Glomerular visceral epithelial cell (primary cell): Measurements from ENCODE around the gene SMG9.

Experiments used
- DNase-seq: peaks from one replicate; pipeline ENCODE4 v3.0.0-alpha.2; 2016; ENCODE audit errors: extremely low spot score

Gene SMG9

DNA sequence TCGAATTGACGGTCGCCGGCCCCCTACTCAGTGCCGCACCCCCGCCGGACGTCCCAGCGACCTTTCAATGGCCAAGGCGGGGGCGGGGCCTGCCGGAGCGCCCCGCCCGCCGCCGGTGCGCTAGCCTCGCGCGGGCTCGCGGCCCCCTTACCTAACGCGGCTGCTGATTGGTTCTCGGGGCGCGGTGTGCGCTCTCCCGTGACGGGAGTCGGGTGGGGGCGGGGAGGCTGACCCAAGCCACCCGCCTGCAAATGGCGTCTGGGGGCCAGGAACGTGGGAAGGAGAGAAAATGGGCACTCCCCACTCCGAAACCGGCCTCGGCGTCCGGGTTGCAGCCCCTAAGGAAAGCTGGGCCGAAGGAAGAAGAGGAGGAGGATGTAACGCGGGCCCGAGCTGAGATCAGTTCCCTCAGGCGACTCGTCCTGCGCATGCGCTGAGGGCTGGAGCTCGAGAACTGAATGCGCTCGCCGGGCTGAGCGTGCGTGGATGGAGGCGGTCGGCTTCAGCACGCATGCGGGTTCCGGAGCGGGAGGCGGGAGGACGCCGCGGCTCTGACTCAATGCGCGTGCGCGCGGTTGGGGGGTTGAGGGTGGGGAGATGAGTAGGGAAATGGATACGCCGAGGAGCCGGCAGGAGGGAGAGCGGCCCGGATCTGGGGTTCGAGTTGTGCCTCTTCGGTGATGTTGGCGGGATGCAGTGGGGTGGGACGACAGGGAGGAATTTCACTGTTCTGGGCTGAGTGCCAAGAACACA lies at the start of gene SMG9:
TSS of gene SMG9 (minus strand) at position 460 of the 753 bp plus-strand sequence. CDS start 4,221 bp downstream, outside the sequence.
- peak; percentile 99 for DNase-seq

DNA sequence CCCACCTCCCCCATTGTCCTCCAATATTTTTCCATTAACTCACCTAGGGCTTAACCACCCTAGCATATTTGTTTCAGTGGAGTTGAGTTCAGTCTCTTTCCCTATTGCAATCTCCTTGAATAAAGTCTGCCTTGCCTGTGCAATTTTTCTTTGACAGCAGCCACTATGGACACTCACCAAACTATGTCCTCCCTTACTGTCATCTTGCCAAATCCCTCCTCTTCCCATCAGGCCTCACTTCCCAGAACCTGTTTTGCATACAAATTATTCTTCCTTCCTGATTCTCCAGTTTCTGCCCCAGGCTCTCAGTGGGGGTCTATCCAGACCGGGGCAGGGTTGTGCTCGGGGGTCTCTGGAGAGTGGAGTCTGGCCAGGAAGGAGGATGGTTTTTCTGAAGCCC lies 49.7 kb upstream of the SMG9 start:
- DNase-seq: no peak

- DNase-seq: no peak
These were observed 47.6 kb upstream of the SMG9 start, which contains the start of gene LYPD5 for GRCh38 chr19:43802216-43802951. LYPD5 (minus strand) TSS chr19:43802447; CDS start chr19:43802380, 67 bp downstream.

DNA sequence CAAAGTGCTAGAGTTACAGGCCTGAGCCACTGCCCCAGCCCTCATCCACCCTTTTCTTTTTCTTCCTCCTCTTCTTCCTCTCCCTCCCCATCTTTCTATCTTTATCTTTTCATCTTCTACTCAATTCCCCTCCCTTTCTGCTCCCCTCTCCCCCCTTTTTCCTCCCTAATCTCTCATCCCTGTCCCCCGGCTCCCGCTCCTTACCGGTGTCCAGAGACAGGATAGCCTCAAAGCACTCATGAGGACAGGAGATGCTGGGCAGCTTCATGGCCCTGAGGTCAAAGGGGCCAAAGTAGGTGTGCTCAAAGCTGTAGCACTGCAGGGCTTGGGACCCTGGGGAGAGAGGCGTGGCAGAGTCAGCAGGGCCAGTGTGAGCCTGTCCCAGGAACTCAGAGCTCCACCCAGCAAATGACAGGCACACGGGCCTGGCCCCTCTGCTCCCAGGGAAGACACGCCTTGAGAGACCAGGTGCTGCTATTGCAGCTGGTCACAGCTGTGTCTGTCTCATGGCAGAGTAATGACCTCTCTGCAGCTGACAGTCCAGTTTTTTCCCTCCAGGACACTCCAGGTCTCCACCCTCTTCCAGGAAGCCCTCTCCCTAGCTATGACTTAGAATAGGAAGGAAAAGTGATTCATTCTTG lies 44.9 kb upstream of the SMG9 start:
- DNase-seq: no peak

DNA sequence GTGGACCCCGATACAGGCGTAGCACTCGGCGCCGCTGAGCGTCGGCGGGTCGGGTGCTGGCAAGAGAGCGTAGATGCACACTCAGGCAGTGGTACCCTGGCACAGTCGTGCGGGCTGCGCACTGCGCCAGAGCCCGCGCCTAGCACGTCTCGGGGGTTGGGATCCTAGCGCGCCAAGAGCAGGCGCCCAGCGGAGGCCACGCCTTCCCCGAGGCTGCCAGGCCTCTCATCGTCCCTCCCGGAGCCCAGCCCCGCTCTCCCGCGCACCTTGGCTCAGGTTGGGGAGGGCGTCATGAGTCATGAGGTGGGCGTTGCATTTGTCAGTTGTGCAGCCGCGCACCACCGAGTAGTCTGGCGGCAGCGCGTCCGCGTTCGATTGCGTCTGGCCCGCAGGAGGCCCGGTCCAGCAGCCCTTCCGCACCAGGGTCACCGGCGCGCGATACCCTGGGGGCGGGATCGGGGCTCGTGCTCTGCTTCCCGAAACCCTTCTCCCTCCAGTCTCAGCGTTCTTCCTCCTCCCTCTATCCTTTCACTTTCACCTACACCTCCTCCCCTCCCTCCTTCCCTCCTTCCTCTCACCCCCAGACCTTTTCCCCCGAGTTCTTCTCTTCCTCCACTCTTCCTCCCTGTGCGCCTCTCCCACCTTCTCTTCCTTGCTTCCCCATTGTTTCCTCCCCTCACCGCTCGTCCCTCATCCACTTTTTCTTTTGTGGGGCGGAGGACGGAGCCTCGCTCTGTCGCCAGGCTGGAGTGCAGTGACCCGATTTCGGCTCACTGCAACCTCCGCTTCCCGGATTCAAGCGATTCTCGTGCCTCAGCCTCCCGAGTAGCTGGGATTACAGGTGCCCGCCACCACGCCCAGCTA lies 44.0 kb upstream of the SMG9 start:
- DNase-seq: peak; percentile 41

- no peak for DNase-seq
These were observed 43.3 kb upstream of the SMG9 start for GRCh38 chr19:43798026-43798545.

DNA sequence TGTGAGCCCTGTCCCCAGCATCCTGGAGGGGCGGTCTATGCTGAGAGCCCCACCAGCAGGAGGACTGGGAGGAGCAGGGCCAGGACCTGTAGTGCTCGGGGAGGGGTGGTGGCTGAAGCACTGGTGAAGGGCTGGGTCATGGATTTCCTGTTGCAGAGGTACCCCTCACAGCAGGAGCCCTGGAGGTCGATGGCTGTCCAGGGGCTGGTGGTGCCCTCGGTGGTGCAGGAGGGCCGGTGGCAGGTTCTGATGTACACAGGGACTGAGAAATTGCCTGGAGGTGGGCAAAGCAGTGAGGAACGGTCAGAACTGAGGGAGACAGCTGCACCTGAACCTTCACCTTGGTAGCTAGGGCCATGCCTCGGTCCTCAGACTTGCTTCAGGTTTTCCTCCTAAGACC lies 42.8 kb upstream of the SMG9 start:
- no peak for DNase-seq

DNA sequence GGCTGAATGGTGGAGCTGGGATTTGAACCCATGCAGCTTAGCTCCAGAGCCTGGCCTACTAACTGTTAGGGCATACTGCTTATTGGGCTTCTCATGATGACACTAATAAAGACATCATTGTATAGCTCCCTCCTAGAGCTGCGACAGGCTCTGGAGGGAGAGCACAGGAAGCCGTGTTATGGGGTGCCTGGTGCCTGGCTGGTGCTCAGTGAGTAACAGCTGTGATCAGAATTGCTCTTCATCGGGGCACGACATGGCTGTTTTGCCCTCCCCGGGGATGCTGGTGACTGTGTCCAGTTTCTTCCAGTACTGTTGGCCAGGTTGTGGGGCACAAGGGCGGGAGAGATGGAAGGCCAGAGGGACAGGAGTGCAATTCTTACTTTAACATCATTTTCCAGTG lies 42.4 kb upstream of the SMG9 start:
- DNase-seq: no peak

GRCh38 chr19:43790587-43790986 lies 35.8 kb upstream of the SMG9 start:
- no peak for DNase-seq

- peak; percentile 35 for DNase-seq
These were observed 34.3 kb upstream of the SMG9 start for GRCh38 chr19:43789029-43789428.

DNA sequence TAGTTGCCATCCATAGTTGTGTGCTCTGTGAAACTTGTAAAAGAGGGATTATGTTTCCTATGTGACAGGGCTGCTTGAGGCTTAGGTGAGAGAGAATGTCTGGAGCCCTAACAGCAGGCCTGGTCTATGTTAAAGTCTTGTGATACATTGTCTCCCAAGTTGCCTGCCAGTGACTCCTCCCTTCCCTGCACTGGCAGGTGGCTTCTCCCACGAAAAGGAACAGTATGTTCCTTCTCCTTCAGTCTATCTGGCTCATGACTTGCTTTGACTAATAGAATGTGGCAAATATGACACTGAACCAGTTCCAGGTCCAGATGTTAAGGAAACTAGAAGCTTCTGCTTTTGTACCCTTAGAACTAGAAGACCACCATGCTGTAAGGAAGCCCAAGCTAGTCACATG lies 31.9 kb upstream of the SMG9 start:
- DNase-seq: no peak

- DNase-seq: peak; percentile 75
These were observed 30.4 kb upstream of the SMG9 start for GRCh38 chr19:43784981-43785808.

GRCh38 chr19:43784241-43784980 lies 29.6 kb upstream of the SMG9 start:
- DNase-seq: peak; percentile 86

DNA sequence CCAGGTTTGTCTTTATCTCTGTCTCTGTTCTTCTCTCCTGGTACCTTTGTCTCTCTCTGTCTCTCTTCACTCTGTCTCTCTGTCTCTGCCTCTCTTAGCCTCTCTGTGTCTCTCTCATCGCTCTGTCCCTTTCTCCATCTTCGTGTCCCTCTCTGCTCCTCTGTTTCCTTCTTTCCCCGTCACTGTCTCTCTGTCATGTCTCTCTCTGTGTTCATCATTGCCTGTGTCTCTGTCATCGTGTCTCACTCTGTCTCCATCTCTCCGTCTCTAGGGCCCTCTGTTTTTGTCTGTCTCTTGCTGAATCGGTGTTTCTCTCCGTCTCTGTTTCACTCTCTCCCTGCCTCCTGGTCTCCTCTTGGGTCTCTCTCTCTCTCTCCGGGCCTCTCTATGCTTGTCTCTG lies 28.9 kb upstream of the SMG9 start:
- DNase-seq: no peak

DNA sequence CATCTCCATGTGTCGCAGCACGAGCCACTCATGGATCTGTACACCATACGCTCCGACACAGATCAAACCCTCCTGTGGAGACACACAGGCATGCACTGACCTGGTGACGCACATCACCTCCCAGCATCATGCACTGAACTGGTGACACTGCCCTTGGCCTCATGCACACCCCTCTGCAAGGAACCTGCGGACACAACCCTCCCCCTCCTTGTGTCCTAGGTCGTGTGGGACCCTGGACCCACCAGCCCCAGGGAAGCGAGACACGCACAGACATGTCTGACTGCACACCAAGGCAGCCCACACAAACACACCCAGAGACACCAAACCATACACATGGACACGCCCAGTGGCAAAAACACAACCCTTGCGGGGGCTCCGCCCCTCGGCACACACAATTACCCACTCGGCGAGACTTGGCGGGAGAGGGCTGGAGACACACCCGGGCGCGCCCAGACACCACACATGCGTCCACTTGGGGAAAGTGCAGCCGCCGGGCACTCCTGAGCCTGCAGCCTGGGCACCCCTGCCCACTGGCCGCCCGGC lies 28.0 kb upstream of the SMG9 start:
- no peak for DNase-seq

DNA sequence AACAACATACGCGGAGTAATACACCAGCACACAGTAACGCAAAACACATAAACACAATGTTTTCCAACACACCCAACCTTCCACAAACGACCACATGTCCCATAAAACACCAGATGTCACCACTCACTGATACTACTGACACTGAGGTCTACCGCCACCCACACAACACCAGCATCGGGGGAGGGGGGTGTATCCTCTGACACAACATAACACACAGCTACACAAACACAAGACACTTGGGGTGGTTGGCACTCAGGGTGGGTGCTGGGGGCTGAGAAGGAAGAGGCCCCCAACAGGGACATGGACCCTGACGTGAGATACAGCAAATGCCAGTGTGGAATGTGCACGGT lies 27.5 kb upstream of the SMG9 start:
- no peak for DNase-seq

- no peak for DNase-seq
These were observed 27.0 kb upstream of the SMG9 start for GRCh38 chr19:43781630-43782310.

DNA sequence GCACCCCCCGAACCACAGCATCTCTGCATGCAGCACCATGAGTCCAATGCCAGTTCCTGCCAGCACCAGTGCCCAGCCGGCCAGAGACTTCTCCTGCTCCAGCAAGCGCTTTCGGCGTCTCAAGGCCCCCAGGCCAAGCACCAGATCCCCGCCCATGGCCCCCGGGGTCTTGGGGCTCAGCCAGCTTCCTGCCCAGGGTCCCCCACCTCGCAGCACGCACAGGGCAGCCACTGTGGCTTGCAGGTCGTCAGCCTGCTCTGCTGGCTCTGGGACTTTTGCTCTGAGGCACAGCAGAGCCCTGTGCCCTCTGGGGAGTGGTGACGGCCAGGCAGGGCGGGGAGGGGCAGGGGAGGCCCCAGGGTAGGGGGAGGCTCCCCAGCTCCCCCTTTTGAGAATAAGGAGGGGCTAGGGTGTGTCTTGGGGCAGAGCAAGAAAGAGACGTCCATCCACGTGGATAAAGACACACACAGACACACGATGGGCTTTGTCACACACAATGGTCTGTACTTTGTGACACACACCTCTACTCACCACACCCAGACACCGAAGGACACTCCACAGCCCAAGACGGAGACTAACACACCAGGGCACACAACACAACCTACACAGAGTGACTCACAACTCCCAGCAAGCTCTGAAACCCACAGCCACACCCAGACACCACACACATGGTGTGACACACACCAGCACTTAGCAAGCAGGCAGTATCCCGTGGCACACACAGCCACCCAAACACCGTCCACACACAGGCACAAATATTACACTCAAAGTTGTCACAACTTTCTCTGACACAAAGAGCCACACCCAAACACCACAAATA lies 26.2 kb upstream of the SMG9 start, which contains the start of gene KCNN4:
TSS of gene KCNN4 (minus strand) at position 268 of the 820 bp plus-strand sequence. CDS start at position 156, 112 bp downstream.
- peak; percentile 63 for DNase-seq
